ENCODE results near the gene TPK1.

Gene TPK1

DNA sequence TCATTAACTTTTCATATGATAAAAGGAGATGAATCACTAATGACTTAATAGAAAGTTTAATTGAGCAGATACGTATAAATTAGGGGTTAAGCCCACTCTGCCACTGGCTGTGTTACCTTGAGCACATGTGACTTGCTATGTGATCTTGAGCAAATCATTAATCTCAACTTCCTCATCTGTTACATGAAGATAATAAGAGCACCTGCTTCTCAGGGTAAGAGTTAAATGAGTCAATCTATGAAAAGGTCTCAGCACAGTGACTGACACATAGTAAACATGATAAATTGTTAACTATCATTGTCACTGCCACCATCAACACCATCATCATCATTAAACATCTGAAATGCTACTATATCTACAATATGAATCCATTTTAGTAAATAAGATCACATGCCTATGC lies 110.8 kb downstream of the TPK1 start:
- Histone ChIP-seq H3K27me3 (ENCODE audit: control insufficient read depth, insufficient read depth, low read length) (no peaks in the 10 kb centered on the region), H3K4me3 (ENCODE audit: low read depth, low read length) (no peak overlapping the region), H3K9ac (ENCODE audit: low read depth, low read length) (no peak overlapping the region), H3K27ac (ENCODE audit: low read depth, low read length) (no peak overlapping the region), H3K36me3 (ENCODE audit: control insufficient read depth, insufficient read depth, low read length) (no peaks in the 10 kb centered on the region), H3K9me3 (ENCODE audit: control insufficient read depth, insufficient read depth, low read length) (no peaks in the 10 kb centered on the region; the same call in 1 of the 2 replicates), H3K4me1 (ENCODE audit: control insufficient read depth, insufficient read depth, low read length) (peaks cover 10% of the 10 kb centered on the region)

DNA sequence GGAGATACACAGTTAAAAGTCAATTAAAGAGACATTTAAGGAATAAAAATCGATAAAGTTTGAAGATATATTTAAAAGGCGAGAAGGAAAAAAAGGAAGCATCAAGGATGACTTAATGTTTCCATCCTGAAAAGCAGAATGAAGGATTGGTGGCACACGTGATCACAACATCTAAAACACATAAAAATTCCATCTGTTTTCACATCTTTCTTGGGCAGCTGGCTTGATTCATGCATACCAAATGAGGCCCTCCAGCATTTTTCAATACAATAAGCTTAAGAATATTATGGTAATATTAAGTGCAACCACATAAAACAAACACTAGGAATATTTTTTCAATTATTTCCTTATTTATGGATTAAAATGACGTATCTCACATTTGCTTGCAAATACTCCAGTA lies 112.6 kb downstream of the TPK1 start:
- Histone ChIP-seq H3K27ac (ENCODE audit: low read depth, low read length) (no peak overlapping the region), H3K4me3 (ENCODE audit: low read depth, low read length) (no peak overlapping the region), H3K36me3 (ENCODE audit: control insufficient read depth, insufficient read depth, low read length) (no peaks in the 10 kb centered on the region), H3K27me3 (ENCODE audit: control insufficient read depth, insufficient read depth, low read length) (no peaks in the 10 kb centered on the region), H3K4me1 (ENCODE audit: control insufficient read depth, insufficient read depth, low read length) (peaks cover 14% of the 10 kb centered on the region), H3K9ac (ENCODE audit: low read depth, low read length) (no peak overlapping the region), H3K9me3 (ENCODE audit: control insufficient read depth, insufficient read depth, low read length) (no peaks in the 10 kb centered on the region; the same call in 1 of the 2 replicates)

DNA sequence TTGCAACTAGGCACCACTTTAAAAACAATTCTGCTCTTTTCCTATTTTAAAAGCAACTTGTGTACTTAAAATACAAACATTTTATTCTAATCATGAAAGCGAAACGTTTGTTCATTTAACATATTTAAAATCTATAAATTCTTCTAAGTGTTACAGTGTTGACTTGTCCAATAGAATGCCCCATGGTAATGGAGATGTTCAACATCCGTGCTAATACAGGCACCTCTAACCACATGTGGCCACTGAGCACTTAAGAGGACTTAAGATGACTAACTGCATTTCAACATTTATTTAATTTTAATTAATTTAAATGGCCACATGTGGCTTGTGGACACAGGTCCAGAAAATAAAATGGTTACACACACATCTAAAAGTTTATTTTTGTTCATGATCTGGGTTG lies 115.1 kb downstream of the TPK1 start:
- peaks cover 14% of the 10 kb centered on the region for H3K4me1 ChIP-seq (ENCODE audit: control insufficient read depth, insufficient read depth, low read length)
- peak overlapping the region; percentile 4; the same call in 1 of the 2 replicates for H3K9ac ChIP-seq (ENCODE audit: low read depth, low read length)
- H3K9me3 ChIP-seq (ENCODE audit: control insufficient read depth, insufficient read depth, low read length) = no peaks in the 10 kb centered on the region
- H3K36me3 ChIP-seq (ENCODE audit: control insufficient read depth, insufficient read depth, low read length) = no peaks in the 10 kb centered on the region
- no peaks in the 10 kb centered on the region for H3K27me3 ChIP-seq (ENCODE audit: control insufficient read depth, insufficient read depth, low read length)
- H3K27ac ChIP-seq (ENCODE audit: low read depth, low read length) = peak overlapping the region; percentile 20
- H3K4me3 ChIP-seq (ENCODE audit: low read depth, low read length) = no peak overlapping the region

DNA sequence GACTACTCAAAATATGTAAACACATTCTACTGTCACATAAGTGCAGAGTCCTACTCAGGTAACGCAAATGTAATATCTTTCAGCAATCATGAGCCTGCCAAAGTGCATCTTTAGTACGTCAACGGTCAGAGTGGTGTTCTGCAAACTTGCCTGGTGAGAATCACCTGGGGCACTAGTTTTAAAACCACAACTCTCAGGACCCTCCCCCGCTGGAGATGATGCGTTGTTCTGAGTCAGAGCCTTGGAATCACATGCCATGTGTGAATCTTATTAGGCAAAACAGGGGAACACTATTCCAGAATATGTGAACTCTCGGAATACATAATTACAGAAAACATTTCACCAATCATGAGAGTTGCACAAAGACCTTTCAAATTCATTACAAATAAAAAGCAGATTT lies 115.7 kb downstream of the TPK1 start:
- Histone ChIP-seq H3K4me3 (ENCODE audit: low read depth, low read length) (peak overlapping the region; percentile 15; the same call in 1 of the 2 replicates), H3K4me1 (ENCODE audit: control insufficient read depth, insufficient read depth, low read length) (peaks cover 14% of the 10 kb centered on the region), H3K36me3 (ENCODE audit: control insufficient read depth, insufficient read depth, low read length) (no peaks in the 10 kb centered on the region), H3K9ac (ENCODE audit: low read depth, low read length) (peak overlapping the region; percentile 4; the same call in 1 of the 2 replicates), H3K27ac (ENCODE audit: low read depth, low read length) (peak overlapping the region; percentile 20), H3K27me3 (ENCODE audit: control insufficient read depth, insufficient read depth, low read length) (no peaks in the 10 kb centered on the region), H3K9me3 (ENCODE audit: control insufficient read depth, insufficient read depth, low read length) (no peaks in the 10 kb centered on the region)

DNA sequence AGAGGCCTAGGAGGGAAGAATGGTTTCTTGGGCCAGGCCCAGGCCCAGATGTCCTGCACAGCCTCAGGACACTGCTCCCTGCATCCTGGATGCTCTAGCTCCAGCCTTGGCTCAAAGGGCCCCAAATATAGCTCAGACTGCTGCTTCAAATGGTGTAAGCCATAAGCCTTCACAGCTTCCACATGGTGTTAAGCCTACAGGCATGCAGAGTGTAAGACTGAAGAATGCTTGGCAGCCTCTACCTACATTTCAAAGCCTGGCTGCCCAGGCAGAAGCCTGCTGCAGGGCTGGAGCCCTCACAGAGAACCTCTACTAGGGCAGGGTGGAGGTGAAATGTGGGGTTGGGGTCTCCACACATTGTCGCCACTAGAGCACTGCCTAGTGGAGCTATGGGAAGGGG lies 118.1 kb downstream of the TPK1 start:
- no peaks in the 10 kb centered on the region for H3K36me3 ChIP-seq (ENCODE audit: control insufficient read depth, insufficient read depth, low read length)
- no peak overlapping the region for H3K27ac ChIP-seq (ENCODE audit: low read depth, low read length)
- H3K4me1 ChIP-seq (ENCODE audit: control insufficient read depth, insufficient read depth, low read length) = peaks cover 14% of the 10 kb centered on the region
- H3K27me3 ChIP-seq (ENCODE audit: control insufficient read depth, insufficient read depth, low read length) = no peaks in the 10 kb centered on the region
- H3K4me3 ChIP-seq (ENCODE audit: low read depth, low read length) = no peak overlapping the region
- no peak overlapping the region for H3K9ac ChIP-seq (ENCODE audit: low read depth, low read length)
- no peaks in the 10 kb centered on the region for H3K9me3 ChIP-seq (ENCODE audit: control insufficient read depth, insufficient read depth, low read length)

DNA sequence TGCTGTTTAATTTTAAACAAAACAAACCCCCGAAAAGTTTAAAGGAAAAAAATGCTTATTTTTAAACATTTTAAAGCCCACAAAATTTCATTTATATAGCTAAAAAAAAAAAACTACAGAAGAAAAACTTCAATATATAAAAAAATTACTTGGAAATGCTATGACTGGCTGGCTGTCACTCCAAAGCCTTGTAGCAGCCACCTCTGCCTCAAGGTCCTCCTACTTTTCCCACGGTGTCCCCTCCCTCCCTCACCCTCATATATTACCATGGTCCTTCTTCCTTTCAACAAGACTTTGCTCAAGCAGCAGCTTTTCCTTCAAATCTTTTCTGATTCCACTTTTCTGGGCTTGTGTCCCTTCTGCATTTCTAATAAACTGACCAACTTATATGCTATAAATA lies 122.0 kb downstream of the TPK1 start:
- H3K27ac ChIP-seq (ENCODE audit: low read depth, low read length) = no peak overlapping the region
- no peak overlapping the region for H3K9ac ChIP-seq (ENCODE audit: low read depth, low read length)
- 0 out of 2 replicates have a peak, but pooled peaks cover 4% of the 10 kb centered on the region for H3K4me1 ChIP-seq (ENCODE audit: control insufficient read depth, insufficient read depth, low read length)
- no peaks in the 10 kb centered on the region for H3K36me3 ChIP-seq (ENCODE audit: control insufficient read depth, insufficient read depth, low read length)
- no peak overlapping the region for H3K4me3 ChIP-seq (ENCODE audit: low read depth, low read length)
- H3K9me3 ChIP-seq (ENCODE audit: control insufficient read depth, insufficient read depth, low read length) = no peaks in the 10 kb centered on the region
- H3K27me3 ChIP-seq (ENCODE audit: control insufficient read depth, insufficient read depth, low read length) = no peaks in the 10 kb centered on the region

DNA sequence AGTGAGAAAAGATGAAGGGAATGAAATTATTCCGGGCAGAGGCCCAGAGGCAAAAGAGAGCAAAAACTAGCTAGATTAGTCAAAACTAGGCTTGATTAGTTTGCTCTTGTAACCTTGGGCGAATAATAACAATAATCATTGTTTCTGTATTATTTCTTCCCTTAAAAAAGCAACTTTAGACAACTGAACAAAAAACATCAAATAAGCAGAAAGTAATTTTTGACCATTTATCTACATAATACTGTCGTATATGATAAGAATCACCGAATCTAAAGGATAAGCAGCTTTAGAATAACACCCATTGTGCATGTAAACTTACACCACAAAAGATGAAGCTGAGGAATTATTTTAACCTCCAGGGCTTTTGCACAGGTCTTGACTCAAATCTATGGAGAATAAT lies 125.1 kb downstream of the TPK1 start:
- Histone ChIP-seq H3K9me3 (ENCODE audit: control insufficient read depth, insufficient read depth, low read length) (no peaks in the 10 kb centered on the region), H3K27ac (ENCODE audit: low read depth, low read length) (no peak overlapping the region), H3K27me3 (ENCODE audit: control insufficient read depth, insufficient read depth, low read length) (no peaks in the 10 kb centered on the region), H3K36me3 (ENCODE audit: control insufficient read depth, insufficient read depth, low read length) (no peaks in the 10 kb centered on the region), H3K9ac (ENCODE audit: low read depth, low read length) (no peak overlapping the region), H3K4me1 (ENCODE audit: control insufficient read depth, insufficient read depth, low read length) (0 out of 2 replicates have a peak, but pooled peaks cover 4% of the 10 kb centered on the region), H3K4me3 (ENCODE audit: low read depth, low read length) (no peak overlapping the region)

DNA sequence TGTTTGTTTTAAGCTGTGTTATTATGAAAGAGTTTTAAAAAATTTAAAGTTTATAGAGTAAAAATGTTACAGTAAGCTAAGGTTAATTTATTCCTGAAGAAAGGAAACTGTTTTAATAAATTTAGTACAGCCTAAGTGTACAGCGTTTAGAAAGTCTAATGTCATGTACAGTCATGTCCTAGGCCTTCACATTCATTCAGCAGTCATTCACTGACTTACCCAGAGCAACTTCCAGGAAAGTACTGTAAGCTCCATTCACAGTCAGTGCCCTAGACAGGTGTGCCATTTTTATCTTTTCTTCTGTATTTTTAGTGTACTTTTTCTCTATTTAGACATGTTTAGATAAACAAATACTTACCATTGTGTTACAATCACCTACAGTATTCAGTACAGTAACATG lies 126.8 kb downstream of the TPK1 start:
- Histone ChIP-seq H3K4me3 (ENCODE audit: low read depth, low read length) (no peak overlapping the region), H3K4me1 (ENCODE audit: control insufficient read depth, insufficient read depth, low read length) (0 out of 2 replicates have a peak, but pooled peaks cover 4% of the 10 kb centered on the region), H3K27me3 (ENCODE audit: control insufficient read depth, insufficient read depth, low read length) (no peaks in the 10 kb centered on the region), H3K36me3 (ENCODE audit: control insufficient read depth, insufficient read depth, low read length) (no peaks in the 10 kb centered on the region), H3K27ac (ENCODE audit: low read depth, low read length) (no peak overlapping the region), H3K9ac (ENCODE audit: low read depth, low read length) (no peak overlapping the region), H3K9me3 (ENCODE audit: control insufficient read depth, insufficient read depth, low read length) (no peaks in the 10 kb centered on the region)

DNA sequence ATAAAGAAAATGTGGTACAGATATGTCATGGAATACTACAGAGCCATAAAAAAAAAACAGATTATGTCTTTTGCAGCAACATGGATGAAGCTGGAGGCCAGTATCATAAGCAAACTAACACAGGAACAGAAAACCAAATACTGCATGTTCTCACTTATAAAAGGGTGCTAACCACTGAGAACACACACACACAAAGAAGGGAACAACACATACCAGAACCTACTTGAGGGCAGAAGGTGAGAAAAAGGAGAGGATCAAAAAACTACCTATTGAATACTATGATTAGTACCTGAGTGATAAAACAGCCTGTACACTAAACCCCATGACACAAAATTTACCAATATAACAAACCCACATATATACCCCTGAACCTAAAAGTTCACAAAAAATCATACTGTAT lies 144.6 kb downstream of the TPK1 start:
- Histone ChIP-seq H3K27ac (ENCODE audit: low read depth, low read length) (no peak overlapping the region), H3K4me3 (ENCODE audit: low read depth, low read length) (no peak overlapping the region), H3K9ac (ENCODE audit: low read depth, low read length) (no peak overlapping the region), H3K27me3 (ENCODE audit: control insufficient read depth, insufficient read depth, low read length) (no peaks in the 10 kb centered on the region), H3K36me3 (ENCODE audit: control insufficient read depth, insufficient read depth, low read length) (no peaks in the 10 kb centered on the region), H3K9me3 (ENCODE audit: control insufficient read depth, insufficient read depth, low read length) (no peaks in the 10 kb centered on the region), H3K4me1 (ENCODE audit: control insufficient read depth, insufficient read depth, low read length) (no peaks in the 10 kb centered on the region)

DNA sequence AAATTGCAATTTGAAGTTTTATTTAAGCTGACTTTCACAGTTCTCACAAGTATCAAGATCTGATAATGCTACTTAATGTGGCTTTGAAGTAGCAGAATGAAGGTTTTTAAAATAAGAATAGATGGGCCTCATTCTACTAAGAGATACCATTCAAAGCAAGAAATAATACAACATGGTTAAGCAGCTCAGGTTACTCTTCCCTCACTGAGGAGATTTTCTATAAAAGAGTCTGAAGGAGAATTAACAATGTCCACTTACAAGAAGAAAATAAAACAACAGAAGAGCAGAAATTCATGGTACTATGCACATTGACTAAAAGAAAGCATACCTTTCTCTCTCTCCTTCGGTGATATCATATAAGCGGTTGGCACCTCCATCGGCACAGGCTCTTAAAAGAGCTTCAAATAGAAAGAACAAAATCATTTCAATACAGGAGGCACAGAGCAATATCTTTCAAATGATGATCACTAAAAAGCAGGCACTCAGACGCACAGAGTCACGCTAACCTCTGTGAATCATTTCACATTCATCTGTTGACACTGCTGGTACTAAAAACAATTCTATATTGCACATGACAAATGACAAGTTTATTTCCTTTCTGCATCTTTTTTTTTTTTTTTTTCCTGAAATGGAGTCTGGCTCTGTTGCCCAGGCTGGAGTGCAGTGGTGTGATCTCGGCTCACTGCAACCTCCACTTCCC lies 153.1 kb downstream of the TPK1 start:
- Histone ChIP-seq H3K4me1 (ENCODE audit: control insufficient read depth, insufficient read depth, low read length) (peaks cover 12% of the 10 kb centered on the region), H3K9ac (ENCODE audit: low read depth, low read length) (no peak overlapping the region), H3K27ac (ENCODE audit: low read depth, low read length) (no peak overlapping the region), H3K36me3 (ENCODE audit: control insufficient read depth, insufficient read depth, low read length) (no peaks in the 10 kb centered on the region), H3K4me3 (ENCODE audit: low read depth, low read length) (no peak overlapping the region), H3K27me3 (ENCODE audit: control insufficient read depth, insufficient read depth, low read length) (no peaks in the 10 kb centered on the region), H3K9me3 (ENCODE audit: control insufficient read depth, insufficient read depth, low read length) (no peaks in the 10 kb centered on the region)

DNA sequence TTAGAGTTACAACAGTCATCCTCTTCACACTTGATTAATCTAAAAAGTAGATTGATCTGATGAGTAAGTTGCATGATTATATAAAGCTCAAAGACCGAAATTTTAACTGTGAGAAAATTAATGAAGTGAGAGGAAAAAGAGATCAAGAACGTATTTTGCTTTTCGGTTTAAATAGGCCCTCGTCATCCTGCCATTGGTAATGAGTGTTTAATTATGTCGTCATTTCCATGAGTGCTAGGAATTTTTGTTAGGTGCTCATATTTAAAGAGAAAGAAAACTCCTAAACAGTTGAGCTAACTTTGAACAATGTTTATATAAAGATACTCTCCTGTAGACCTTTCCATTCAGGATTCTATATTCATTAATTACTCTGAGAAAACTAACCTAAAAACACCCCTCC lies 159.4 kb downstream of the TPK1 start:
- Histone ChIP-seq H3K36me3 (ENCODE audit: control insufficient read depth, insufficient read depth, low read length) (no peaks in the 10 kb centered on the region), H3K27me3 (ENCODE audit: control insufficient read depth, insufficient read depth, low read length) (no peaks in the 10 kb centered on the region), H3K9ac (ENCODE audit: low read depth, low read length) (no peak overlapping the region), H3K4me1 (ENCODE audit: control insufficient read depth, insufficient read depth, low read length) (peaks cover 9% of the 10 kb centered on the region; the same call in 1 of the 2 replicates), H3K9me3 (ENCODE audit: control insufficient read depth, insufficient read depth, low read length) (no peaks in the 10 kb centered on the region), H3K4me3 (ENCODE audit: low read depth, low read length) (no peak overlapping the region), H3K27ac (ENCODE audit: low read depth, low read length) (no peak overlapping the region)

Data from HUES48 (cell line).